ENCODE results near the gene HNRNPLL.

Gene HNRNPLL

DNA sequence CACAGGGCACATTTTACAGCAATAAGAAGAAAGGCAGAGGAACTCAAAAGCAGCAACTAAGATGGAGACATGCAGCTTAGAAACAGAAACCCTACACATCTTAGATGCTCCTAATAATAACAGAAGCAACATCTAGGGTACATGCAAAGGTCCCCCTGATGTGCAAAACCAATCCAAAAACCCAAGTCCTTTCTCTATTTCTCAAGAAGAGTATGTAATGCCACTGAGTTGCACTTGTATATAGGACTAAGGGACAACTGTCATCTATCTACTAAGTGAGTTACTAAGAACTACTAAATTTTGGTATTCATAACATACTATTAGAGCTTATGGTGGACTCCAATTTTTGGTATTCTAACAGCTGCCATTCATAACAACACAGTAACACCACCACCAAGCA, 28.4 kb downstream of the HNRNPLL start:
- Histone ChIP-seq H3K4me1 (peaks cover 0 to 14% (median 4%) of the 10 kb centered on the region in 4 donors), H3K27ac (no peak overlapping the region), H3K9me3 (no peaks in the 10 kb centered on the region), H3K36me3 (peaks cover 12 to 46% (median 21%) of the 10 kb centered on the region in 3 donors), H3K4me3 (no peak overlapping the region), H3K27me3 (no peaks in the 10 kb centered on the region)
- TF ChIP-seq, protein P1, sequence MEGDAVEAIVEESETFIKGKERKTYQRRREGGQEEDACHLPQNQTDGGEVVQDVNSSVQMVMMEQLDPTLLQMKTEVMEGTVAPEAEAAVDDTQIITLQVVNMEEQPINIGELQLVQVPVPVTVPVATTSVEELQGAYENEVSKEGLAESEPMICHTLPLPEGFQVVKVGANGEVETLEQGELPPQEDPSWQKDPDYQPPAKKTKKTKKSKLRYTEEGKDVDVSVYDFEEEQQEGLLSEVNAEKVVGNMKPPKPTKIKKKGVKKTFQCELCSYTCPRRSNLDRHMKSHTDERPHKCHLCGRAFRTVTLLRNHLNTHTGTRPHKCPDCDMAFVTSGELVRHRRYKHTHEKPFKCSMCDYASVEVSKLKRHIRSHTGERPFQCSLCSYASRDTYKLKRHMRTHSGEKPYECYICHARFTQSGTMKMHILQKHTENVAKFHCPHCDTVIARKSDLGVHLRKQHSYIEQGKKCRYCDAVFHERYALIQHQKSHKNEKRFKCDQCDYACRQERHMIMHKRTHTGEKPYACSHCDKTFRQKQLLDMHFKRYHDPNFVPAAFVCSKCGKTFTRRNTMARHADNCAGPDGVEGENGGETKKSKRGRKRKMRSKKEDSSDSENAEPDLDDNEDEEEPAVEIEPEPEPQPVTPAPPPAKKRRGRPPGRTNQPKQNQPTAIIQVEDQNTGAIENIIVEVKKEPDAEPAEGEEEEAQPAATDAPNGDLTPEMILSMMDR (IDR thresholded peaks at IDR 0.05): no peak
- intact Hi-C loops (cut with DNase I; ENCODE audit: low total_unique reads): no loop called here
- no peak for DNase-seq

DNA sequence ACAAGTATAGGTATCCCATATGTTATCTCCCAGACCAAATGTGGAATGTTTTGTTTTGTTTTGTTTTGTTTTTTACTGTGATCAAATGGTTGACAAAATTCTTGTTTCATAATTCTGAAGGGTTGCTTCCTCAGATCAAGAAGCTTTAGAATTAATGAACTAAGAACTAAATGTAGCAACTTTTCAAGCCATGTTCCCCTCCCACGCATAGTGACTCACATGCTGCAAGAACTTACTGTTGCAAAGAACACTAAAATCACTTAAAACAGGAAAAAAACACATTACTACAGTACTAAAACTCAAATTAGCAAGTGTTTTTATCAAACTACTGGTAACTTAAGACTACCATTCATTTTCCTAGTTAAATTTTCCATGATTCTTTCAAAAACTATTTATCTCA, 30.6 kb downstream of the HNRNPLL start:
- Histone ChIP-seq H3K27me3 (no peaks in the 10 kb centered on the region), H3K4me3 (no peak overlapping the region), H3K4me1 (peaks cover 0 to 14% (median 4%) of the 10 kb centered on the region in 4 donors), H3K9me3 (no peaks in the 10 kb centered on the region), H3K36me3 (peaks cover 16 to 60% (median 41%) of the 10 kb centered on the region in 3 donors), H3K27ac (no peak overlapping the region)
- DNase-seq: no peak
- TF ChIP-seq, protein P1 (IDR thresholded peaks at IDR 0.05): no peak
- intact Hi-C loops (cut with DNase I; ENCODE audit: low total_unique reads): no loop called here

GRCh38 chr2:38571193-38571592, 31.5 kb downstream of the HNRNPLL start:
- Histone ChIP-seq H3K36me3 (peaks cover 23 to 61% (median 50%) of the 10 kb centered on the region in 3 donors), H3K4me3 (no peak overlapping the region), H3K4me1 (peaks cover 0 to 10% (median 4%) of the 10 kb centered on the region in 4 donors), H3K9me3 (no peaks in the 10 kb centered on the region), H3K27me3 (no peaks in the 10 kb centered on the region), H3K27ac (no peak overlapping the region)
- intact Hi-C loops (cut with DNase I; ENCODE audit: low total_unique reads): no loop called here
- TF ChIP-seq, protein P1 (IDR thresholded peaks at IDR 0.05): no peak
- DNase-seq: no peak

- H3K36me3 ChIP-seq: peaks cover 45 to 67% (median 65%) of the 10 kb centered on the region in 3 donors
- intact Hi-C loops (cut with DNase I; ENCODE audit: low total_unique reads): no loop called here
- no peaks in the 10 kb centered on the region for H3K9me3 ChIP-seq
Observed at GRCh38 chr2:38568724-38569436, 33.8 kb downstream of the HNRNPLL start.

GRCh38 chr2:38565333-38565732, 37.4 kb downstream of the HNRNPLL start:
- DNase-seq: no peak
- H3K27me3 ChIP-seq: no peaks in the 10 kb centered on the region
- H3K9me3 ChIP-seq: no peaks in the 10 kb centered on the region
- no peak overlapping the region for H3K27ac ChIP-seq
- TF ChIP-seq, protein P1 (IDR thresholded peaks at IDR 0.05): no peak
- intact Hi-C loops (cut with DNase I; ENCODE audit: low total_unique reads): no loop called here
- H3K36me3 ChIP-seq: peaks cover 54 to 72% (median 70%) of the 10 kb centered on the region in 3 donors
- H3K4me3 ChIP-seq: no peak overlapping the region
- H3K4me1 ChIP-seq: no peaks in the 10 kb centered on the region

More at GRCh38 chr2:38568724-38569436, 33.8 kb downstream of the HNRNPLL start:
- H3K27me3 ChIP-seq: no peaks in the 10 kb centered on the region
- no peak overlapping the region for H3K4me3 ChIP-seq
- DNase-seq: no peak
- TF ChIP-seq, protein P1 (IDR thresholded peaks at IDR 0.05): no peak
- peaks cover 0 to 10% (median 2%) of the 10 kb centered on the region in 4 donors for H3K4me1 ChIP-seq
- no peak overlapping the region for H3K27ac ChIP-seq

Data from tibial artery (tissue), 4 donors.